GM18526 (cell line): ENCODE measurements around the gene ATXN1.

Experiments
- POLR2A ChIP-seq: IDR thresholded peaks from 3 replicates; pipeline ENCODE4 v1.6.1; 2011; ENCODE audit not compliant: insufficient read length; ENCODE audit errors: extremely low read depth

The ATXN1 gene

GRCh38 chr6:16746401-16746800 lies 14.9 kb downstream of the ATXN1 start:
- no peak for TF ChIP-seq POLR2A

- TF ChIP-seq POLR2A: no peak
Measured at GRCh38 chr6:16743664-16744210, 17.5 kb downstream of the ATXN1 start.

- TF ChIP-seq POLR2A: no peak
Measured at GRCh38 chr6:16742116-16742515, 19.1 kb downstream of the ATXN1 start.

DNA sequence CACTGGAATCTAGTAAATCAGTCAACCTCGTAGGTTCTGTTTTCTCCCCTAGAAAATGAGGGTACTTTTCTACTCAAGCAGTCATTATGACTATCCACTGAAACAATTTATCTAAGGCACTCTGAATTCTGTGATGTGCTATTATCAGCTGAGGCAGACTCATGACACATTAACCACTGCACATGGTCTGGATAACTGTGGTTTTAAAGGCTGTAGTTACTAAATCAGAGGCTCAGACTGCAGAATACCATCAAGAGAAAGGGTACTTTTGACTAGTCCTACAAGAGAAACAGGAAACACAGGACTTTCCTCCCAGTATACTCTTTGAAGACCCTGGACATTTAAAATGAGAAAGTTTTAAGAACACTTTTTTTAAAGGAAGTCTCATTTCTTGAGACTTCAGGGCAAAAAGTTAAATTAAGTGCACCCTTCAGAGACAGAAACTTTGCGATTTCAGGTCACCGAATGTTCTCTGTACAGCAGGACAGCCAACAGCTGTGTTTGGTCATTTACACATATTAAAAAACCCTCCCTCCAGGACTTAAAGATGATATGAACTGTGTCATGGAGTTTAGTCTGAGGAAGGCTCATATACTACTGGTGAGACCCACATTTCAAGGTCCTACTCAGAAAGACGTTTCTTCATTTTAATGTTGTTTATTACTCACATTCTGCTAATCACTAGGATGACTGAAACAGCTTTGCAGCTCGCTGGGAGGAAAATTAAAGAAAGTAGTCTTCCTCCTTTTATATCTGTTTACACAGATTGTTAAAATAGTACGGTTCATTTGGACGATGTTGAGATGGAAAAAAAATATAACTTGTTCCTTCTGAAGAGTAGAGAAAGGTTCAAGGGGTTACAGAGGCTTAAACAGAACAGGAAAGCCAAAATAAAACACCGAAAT lies 19.9 kb downstream of the ATXN1 start:
- no peak for TF ChIP-seq POLR2A

GRCh38 chr6:16740097-16740496 lies 21.2 kb downstream of the ATXN1 start:
- no peak for TF ChIP-seq POLR2A

- TF ChIP-seq POLR2A: no peak
Measured at GRCh38 chr6:16739329-16739801, 21.9 kb downstream of the ATXN1 start.

- no peak for TF ChIP-seq POLR2A
Measured at GRCh38 chr6:16737925-16738324, 23.3 kb downstream of the ATXN1 start.

DNA sequence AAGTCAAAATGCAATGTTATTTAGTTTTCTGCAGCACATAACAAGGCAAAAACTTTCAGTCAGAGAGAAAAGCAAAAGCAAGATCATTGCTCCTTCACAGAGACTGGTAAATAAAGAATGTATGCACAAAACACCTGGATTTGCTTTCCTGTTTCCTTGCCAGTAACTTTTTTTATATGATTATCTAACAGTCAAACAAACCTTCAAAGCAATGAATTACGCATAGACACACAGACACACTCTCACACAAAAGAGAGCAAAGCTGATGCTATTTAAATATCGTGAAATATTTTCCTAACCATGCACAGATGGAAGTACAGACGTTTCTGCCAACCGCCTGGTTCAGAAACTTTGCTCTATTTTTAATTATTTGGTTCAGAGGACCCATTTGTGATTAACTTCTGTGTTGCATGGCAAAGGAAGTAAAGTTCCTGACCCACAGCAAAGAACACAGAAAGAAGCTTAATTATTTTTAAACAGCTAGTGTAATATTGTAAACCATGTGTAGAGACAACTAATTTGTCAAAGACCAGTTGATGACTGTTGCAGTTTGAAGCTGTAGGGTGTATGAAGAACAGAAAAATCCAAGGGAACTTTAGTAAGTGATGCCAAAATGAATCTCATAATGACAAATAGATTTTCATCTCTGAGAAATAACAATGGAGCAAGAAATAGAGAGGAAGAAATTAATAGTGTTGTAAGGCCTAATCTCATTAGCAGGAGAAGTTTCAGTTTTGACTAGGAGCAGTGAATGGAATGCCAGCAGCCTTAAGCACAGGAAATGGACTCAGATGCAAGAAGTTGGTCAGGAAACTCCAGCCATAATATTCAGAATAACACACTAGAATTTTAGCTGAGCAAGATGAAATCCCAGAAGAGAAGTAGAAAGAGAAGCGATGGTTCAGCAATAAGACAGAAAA lies 24.1 kb downstream of the ATXN1 start:
- TF ChIP-seq POLR2A: no peak

GRCh38 chr6:16735014-16735413 lies 26.2 kb downstream of the ATXN1 start:
- no peak for TF ChIP-seq POLR2A

DNA sequence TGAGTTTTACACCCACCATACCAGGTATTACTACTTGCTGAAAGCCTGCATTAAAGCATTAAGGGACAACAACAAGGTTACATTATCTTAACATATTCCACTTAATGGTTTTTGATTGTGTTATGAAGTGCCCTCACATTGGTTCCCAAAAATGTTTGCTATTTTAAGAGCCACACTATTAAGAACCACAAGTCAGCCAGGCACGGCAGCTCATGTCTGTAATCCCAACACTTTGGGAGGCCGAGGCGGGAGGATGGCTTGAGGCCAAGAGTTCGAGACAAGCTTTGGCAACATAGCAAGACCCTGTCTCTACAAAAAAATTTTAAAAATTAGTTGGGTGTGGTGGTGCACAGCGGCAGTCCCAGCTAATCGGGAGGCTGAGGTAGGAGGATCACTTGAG lies 28.2 kb downstream of the ATXN1 start:
- no peak for TF ChIP-seq POLR2A

GRCh38 chr6:16731478-16732051 lies 29.7 kb downstream of the ATXN1 start:
- no peak for TF ChIP-seq POLR2A

- TF ChIP-seq POLR2A: no peak
Measured at GRCh38 chr6:16730738-16731477, 30.4 kb downstream of the ATXN1 start.

GRCh38 chr6:16729744-16730143 lies 31.5 kb downstream of the ATXN1 start:
- no peak for TF ChIP-seq POLR2A

- TF ChIP-seq POLR2A: no peak
Measured at GRCh38 chr6:16729183-16729691, 32.0 kb downstream of the ATXN1 start.
